ENCODE measurements around the gene ATF7. TPM values are rescaled to one million over a fixed set of nuclear protein-coding genes. Genes with fewer than 3 reads are reported as not detected.

The ATF7 gene
- polyA plus RNA-seq, 1 of the 3 experiments (the other 2 are of a cell fraction): 12.8 TPM

GRCh38 chr12:53624956-53625355 is 1.2 kb downstream of the ATF7 start:
- H4K20me1 ChIP-seq (ENCODE audit: insufficient read depth): peaks cover 5% of the 10 kb centered on the region; the same call in 1 of the 2 replicates
- peak overlapping the region; percentile 75 to 77 for H3K4me3 ChIP-seq (ENCODE audit: low read depth in 2 of 2, low read length in 1 of 2)
- ChIA-PET CTCF (interaction anchor here (1.2 to 2.5 kb wide), 4 partner anchors 9 to 119 kb away, joined by 3 to 8 read pairs (median 6); partner anchors contain the start of gene ATP5MC2), POLR2A (interaction anchor here (1.2 kb wide), 1 partner anchor 50 kb away, joined by 4 read pairs; no protein-coding TSS in a partner anchor)
- H2AFZ ChIP-seq (ENCODE audit: low read depth): no peak overlapping the region
- DNase-seq: no peak
- TF ChIP-seq RCOR1 (IDR thresholded peaks at IDR 0.05; ENCODE audit: low read length) (no peak), RAD21 (IDR thresholded peaks at IDR 0.05; ENCODE audit: low read length) (no peak), CTCF (IDR thresholded peaks at IDR 0.05) (no peak), MXI1 (IDR thresholded peaks at IDR 0.05; ENCODE audit: low read depth, low read length) (no peak), EZH2phosphoT487 (IDR thresholded peaks at IDR 0.05; ENCODE audit: borderline replicate concordance, low read depth) (no peak), POLR2AphosphoS5 (IDR thresholded peaks at IDR 0.05; ENCODE audit: low read depth, low read length) (no peak), NRF1 (IDR thresholded peaks at IDR 0.05; ENCODE audit: low read depth, low read length) (no peak), FOXM1 (IDR thresholded peaks at IDR 0.05; ENCODE audit: low read depth) (no peak), IRF3 (IDR thresholded peaks at IDR 0.05; ENCODE audit: low read depth, low read length) (no peak), SMC3 (IDR thresholded peaks at IDR 0.05; ENCODE audit: low read depth, low read length) (no peak)
- no peaks in the 10 kb centered on the region for H3K27me3 ChIP-seq (ENCODE audit: insufficient read depth)
- no peaks in the 10 kb centered on the region for H3F3A ChIP-seq (replicated peaks; ENCODE audit: insufficient read depth)
- WGBS (ENCODE audit: low lambda C conversion rate): 53% methylated on average over 4 of the region's 4 CpGs
- no peaks in the 10 kb centered on the region for H3K9me2 ChIP-seq
- no peaks in the 10 kb centered on the region for H3K36me3 ChIP-seq (replicated peaks in 1 of 2; ENCODE audit: control insufficient read depth in 1 of 2, insufficient read depth in 2 of 2, low read length in 1 of 2)
- peaks cover 57% of the 10 kb centered on the region for H3K79me2 ChIP-seq (ENCODE audit: insufficient read depth)
- H3K9me3 ChIP-seq: no peaks in the 10 kb centered on the region
- H3K9ac ChIP-seq: peak overlapping the region; percentile 90
- H3K27ac ChIP-seq (ENCODE audit: low read depth in 2 of 2, low read length in 1 of 2): peak overlapping the region; percentile 3 to 91; a peak in 2 of 4 replicates
- peak overlapping the region; percentile 91 for H3K4me2 ChIP-seq
- H3K4me1 ChIP-seq (ENCODE audit: control insufficient read depth in 1 of 2, insufficient read depth in 2 of 2, low read depth in 1 of 2, low read length in 1 of 2): peaks cover 5% of the 10 kb centered on the region in 2 experiments; a peak in 3 of 4 replicates

- peak overlapping the region; percentile 91 for H3K4me2 ChIP-seq
- H3K79me2 ChIP-seq (ENCODE audit: insufficient read depth): peaks cover 62% of the 10 kb centered on the region
- no peak for DNase-seq
- ChIA-PET CTCF (interaction anchor here (1.3 to 3.0 kb wide), 4 partner anchors 12 to 120 kb away, joined by 4 to 21 read pairs (median 8); partner anchors contain the start of gene ATP5MC2), POLR2A (no interaction called here)
- H3F3A ChIP-seq (replicated peaks; ENCODE audit: insufficient read depth): no peaks in the 10 kb centered on the region
- H3K27me3 ChIP-seq (ENCODE audit: insufficient read depth): no peaks in the 10 kb centered on the region
- peaks cover 5% of the 10 kb centered on the region in 2 experiments; a peak in 3 of 4 replicates for H3K4me1 ChIP-seq (ENCODE audit: control insufficient read depth in 1 of 2, insufficient read depth in 2 of 2, low read depth in 1 of 2, low read length in 1 of 2)
- no peak overlapping the region for H3K27ac ChIP-seq (ENCODE audit: low read depth in 2 of 2, low read length in 1 of 2)
- no peaks in the 10 kb centered on the region for H3K9me2 ChIP-seq
- peak overlapping the region; percentile 90; the same call in 1 of the 2 replicates for H3K9ac ChIP-seq
- H4K20me1 ChIP-seq (ENCODE audit: insufficient read depth): peaks cover 5% of the 10 kb centered on the region; the same call in 1 of the 2 replicates
- 86% methylated on average over 3 of the region's 3 CpGs for WGBS (ENCODE audit: low lambda C conversion rate)
- no peaks in the 10 kb centered on the region for H3K36me3 ChIP-seq (replicated peaks in 1 of 2; ENCODE audit: control insufficient read depth in 1 of 2, insufficient read depth in 2 of 2, low read length in 1 of 2)
- peak overlapping the region; percentile 75 to 77; a peak in 3 of 4 replicates for H3K4me3 ChIP-seq (ENCODE audit: low read depth in 2 of 2, low read length in 1 of 2)
- no peaks in the 10 kb centered on the region for H3K9me3 ChIP-seq
- no peak overlapping the region for H2AFZ ChIP-seq (ENCODE audit: low read depth)
- TF ChIP-seq MAX (IDR thresholded peaks at IDR 0.05; ENCODE audit: low read depth): no peak
- no peak for TF ChIP-seq NRF1 (IDR thresholded peaks at IDR 0.05; ENCODE audit: low read depth, low read length)
- no peak for TF ChIP-seq JUND (IDR thresholded peaks at IDR 0.05)
- no peak for TF ChIP-seq GATA2 (CRISPR knock-in tag; IDR thresholded peaks at IDR 0.05)
- no peak for TF ChIP-seq POLR2AphosphoS5 (IDR thresholded peaks at IDR 0.05; ENCODE audit: low read depth, low read length)
- no peak for TF ChIP-seq PBX3 (IDR thresholded peaks at IDR 0.05)
- no peak for TF ChIP-seq FOXJ3 (CRISPR knock-in tag; IDR thresholded peaks at IDR 0.05)
- no peak for TF ChIP-seq TAF1 (IDR thresholded peaks at IDR 0.05; ENCODE audit: borderline replicate concordance, low read depth, low read length)
- TF ChIP-seq CHD2 (IDR thresholded peaks at IDR 0.05; ENCODE audit: low read length, partially characterized antibody): no peak
- no peak for TF ChIP-seq CTCF (IDR thresholded peaks at IDR 0.05)
- no peak for TF ChIP-seq FOSL2 (IDR thresholded peaks at IDR 0.05; ENCODE audit: borderline replicate concordance, low read depth)
- no peak for TF ChIP-seq RCOR1 (IDR thresholded peaks at IDR 0.05; ENCODE audit: low read length)
- no peak for TF ChIP-seq TCF12 (IDR thresholded peaks at IDR 0.05)
- no peak for TF ChIP-seq SIN3A (IDR thresholded peaks at IDR 0.05; ENCODE audit: borderline replicate concordance, low read depth, low read length)
- no peak for TF ChIP-seq GABPA (IDR thresholded peaks at IDR 0.05; ENCODE audit: low read depth)
Observed at GRCh38 chr12:53624458-53624857, 1.7 kb downstream of the ATF7 start.

Data from SK-N-SH (cell line).